ENCODE measurements around the gene SSPN. TPM values are rescaled to one million over a fixed set of nuclear protein-coding genes. Genes with fewer than 3 reads are reported as not detected.

SSPN gene
- total and polyA plus RNA-seq, 9 of the 15 experiments (the other 6 are each of a cell fraction or from before 2014, with no cell fraction given) = 0.40 TPM; not detected in 8

GRCh38 chr12:26150736-26151450 lies 44.5 kb upstream of the SSPN start (continued):
- TF ChIP-seq ZBTB2 (IDR thresholded peaks at IDR 0.05) = no peak

GRCh38 chr12:26152507-26153102 lies 42.8 kb upstream of the SSPN start:
- BruUV-seq (replicated peaks) = no TSS peak
- H4K20me1 ChIP-seq (replicated peaks; ENCODE audit: control insufficient read depth, insufficient read depth, low read length) = no peaks in the 10 kb centered on the region; the same call in 1 of the 2 replicates
- no peak overlapping the region for H2AFZ ChIP-seq (ENCODE audit: low read depth, low read length)
- H3K9me1 ChIP-seq (ENCODE audit: control insufficient read depth, insufficient read depth, low read length) = no peaks in the 10 kb centered on the region
- H3K27ac ChIP-seq (ENCODE audit: extremely low read depth, low read depth, low read length) = no peak overlapping the region
- POLR2A ChIA-PET = interaction anchor here (0.7 kb wide), 1 partner anchor 15 kb away, joined by 3 read pairs; no protein-coding TSS in a partner anchor
- peaks cover 0 to 2% of the 10 kb centered on the region in 2 experiments; a peak in 1 of 5 replicates for H3K27me3 ChIP-seq (ENCODE audit: control insufficient read depth in 2 of 2, insufficient read depth in 2 of 2, low read length in 2 of 2)
- in situ Hi-C loops (cut with MboI) (no loop called here), intact Hi-C loops (cut with micrococcal nuclease) (no loop called here)
- no peaks in the 10 kb centered on the region for H3K9me3 ChIP-seq (replicated peaks; ENCODE audit: control insufficient read depth, insufficient read depth, low read depth, low read length)
- FAIRE-seq = no peak
- H3K36me3 ChIP-seq (ENCODE audit: control insufficient read depth, insufficient read depth, low read length) = no peaks in the 10 kb centered on the region
- H3K4me2 ChIP-seq (ENCODE audit: insufficient read depth, low read length) = no peak overlapping the region
- H3K79me2 ChIP-seq (ENCODE audit: control insufficient read depth, insufficient read depth, low read length) = no peaks in the 10 kb centered on the region
- WGBS (ENCODE audit: insufficient coverage, low coverage, missing lambda C conversion rate) = 0% methylated on average over 2 of the region's 2 CpGs
- CTCF ChIA-PET (ENCODE audit: low intra/inter-chr PET ratio) = no interaction called here
- no peak overlapping the region for H3K4me3 ChIP-seq
- ATAC-seq = no peak
- DNase-seq (ENCODE audit: extremely low read depth in 1 of 4, low spot score in 3 of 4) = no peak
- H3K4me1 ChIP-seq (replicated peaks in 1 of 2; ENCODE audit: control insufficient read depth in 2 of 2, insufficient read depth in 2 of 2, low read length in 2 of 2) = no peaks in the 10 kb centered on the region; a peak in 1 of 5 replicates
- H3K9ac ChIP-seq (ENCODE audit: insufficient read depth in 1 of 2, low read depth in 2 of 2, low read length in 2 of 2) = no peak overlapping the region
- TF ChIP-seq ZNF121 (CRISPR knock-in tag; conservative IDR thresholded peaks at IDR 0.05) (no peak), FUS (optimal IDR thresholded peaks at IDR 0.05; ENCODE audit: low read depth, low read length) (no peak), FOXJ3 (CRISPR knock-in tag; IDR thresholded peaks at IDR 0.05) (no peak), NFRKB (IDR thresholded peaks at IDR 0.05; ENCODE audit: low read depth) (no peak), ELF2 (CRISPR knock-in tag; IDR thresholded peaks at IDR 0.05) (no peak)

Measured in K562 (cell line).